ENCODE data around the gene FAM186B.

DNA sequence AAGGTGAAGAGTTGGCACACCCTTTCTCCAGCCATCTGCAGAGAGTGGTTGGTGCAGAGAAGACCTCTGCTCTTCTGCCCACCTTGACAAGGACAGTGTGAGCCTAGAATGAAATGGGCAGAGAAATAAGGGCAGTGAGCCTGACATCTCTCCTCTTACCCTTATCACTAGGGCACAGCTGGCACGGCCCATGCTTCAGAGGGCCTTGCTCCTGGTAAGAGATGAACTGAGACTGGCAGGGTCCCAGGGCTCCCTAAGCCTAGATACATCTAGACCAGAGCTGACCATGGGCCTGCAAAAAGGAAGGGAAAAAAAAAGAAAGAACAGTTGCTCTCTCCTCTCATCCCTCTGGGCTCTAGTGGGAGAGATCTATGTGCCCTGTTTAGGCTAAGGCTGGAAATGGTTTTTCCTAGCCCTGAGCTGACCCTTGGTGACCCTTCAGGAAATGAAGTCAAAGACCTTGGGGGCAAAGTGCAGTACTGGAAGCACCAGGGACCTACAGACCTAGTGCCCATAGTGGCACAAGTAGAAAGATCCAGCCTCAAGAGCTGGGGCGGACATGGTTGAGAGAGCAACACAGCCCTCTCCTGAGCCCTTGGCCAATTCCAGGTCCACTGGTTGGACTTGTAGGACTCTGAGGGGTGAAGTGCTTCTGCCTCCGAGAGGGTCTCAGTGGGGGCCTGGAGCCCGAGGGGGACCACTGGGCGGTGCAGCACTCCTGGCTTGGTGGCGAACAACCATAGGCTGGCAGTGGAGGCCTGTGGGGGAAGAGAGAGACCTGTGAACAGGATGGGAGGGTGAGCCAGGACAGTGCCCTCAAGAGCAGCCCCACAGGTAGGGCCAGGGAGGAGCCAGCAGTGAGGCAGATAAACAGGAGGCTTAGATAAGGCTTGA is 40.0 kb upstream of the FAM186B start:
- TF ChIP-seq, protein P1, sequence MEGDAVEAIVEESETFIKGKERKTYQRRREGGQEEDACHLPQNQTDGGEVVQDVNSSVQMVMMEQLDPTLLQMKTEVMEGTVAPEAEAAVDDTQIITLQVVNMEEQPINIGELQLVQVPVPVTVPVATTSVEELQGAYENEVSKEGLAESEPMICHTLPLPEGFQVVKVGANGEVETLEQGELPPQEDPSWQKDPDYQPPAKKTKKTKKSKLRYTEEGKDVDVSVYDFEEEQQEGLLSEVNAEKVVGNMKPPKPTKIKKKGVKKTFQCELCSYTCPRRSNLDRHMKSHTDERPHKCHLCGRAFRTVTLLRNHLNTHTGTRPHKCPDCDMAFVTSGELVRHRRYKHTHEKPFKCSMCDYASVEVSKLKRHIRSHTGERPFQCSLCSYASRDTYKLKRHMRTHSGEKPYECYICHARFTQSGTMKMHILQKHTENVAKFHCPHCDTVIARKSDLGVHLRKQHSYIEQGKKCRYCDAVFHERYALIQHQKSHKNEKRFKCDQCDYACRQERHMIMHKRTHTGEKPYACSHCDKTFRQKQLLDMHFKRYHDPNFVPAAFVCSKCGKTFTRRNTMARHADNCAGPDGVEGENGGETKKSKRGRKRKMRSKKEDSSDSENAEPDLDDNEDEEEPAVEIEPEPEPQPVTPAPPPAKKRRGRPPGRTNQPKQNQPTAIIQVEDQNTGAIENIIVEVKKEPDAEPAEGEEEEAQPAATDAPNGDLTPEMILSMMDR (IDR thresholded peaks at IDR 0.05 in 8 of 11, conservative IDR thresholded peaks at IDR 0.05 in 3 of 11) = no peak
- TF ChIP-seq POLR2A (IDR thresholded peaks at IDR 0.05) = no peak
